ENCODE data around the gene PFDN6. TPM values are rescaled to one million over a fixed set of nuclear protein-coding genes. Genes with fewer than 3 reads are reported as not detected.

PFDN6 gene
- total RNA-seq, 4 donors from 2014 or later: 13.6 to 33.5 (median 21.6) TPM

DNA sequence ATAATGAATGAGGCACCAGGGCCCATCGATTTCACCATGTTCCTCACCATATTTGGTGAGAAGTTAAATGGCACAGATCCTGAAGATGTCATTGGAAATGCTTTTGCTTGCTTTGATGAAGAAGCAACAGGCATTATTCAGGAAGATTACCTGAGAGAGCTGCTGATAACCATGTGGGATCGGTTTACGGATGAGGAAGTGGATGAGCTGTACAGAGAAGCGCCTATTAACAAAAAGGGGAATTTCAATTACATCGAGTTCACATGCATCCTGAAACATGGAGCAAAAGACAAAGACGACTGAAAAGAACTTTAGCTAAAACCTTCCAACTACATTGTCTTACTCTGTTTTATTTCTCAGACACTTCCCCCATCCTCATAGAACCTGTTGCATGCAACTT lies 49.8 kb downstream of the PFDN6 start:
- DNase-seq: no peak
- Histone ChIP-seq H3K27me3 (no peaks in the 10 kb centered on the region), H3K4me3 (no peak overlapping the region), H3K9me3 (no peaks in the 10 kb centered on the region), H3K27ac (no peak overlapping the region), H3K36me3 (no peaks in the 10 kb centered on the region), H3K4me1 (no peaks in the 10 kb centered on the region)
- TF ChIP-seq POLR2A (IDR thresholded peaks at IDR 0.05): no peak
- no peak for TF ChIP-seq CTCF (IDR thresholded peaks at IDR 0.05)
- intact Hi-C loops (cut with DNase I; ENCODE audit: low total_unique reads): no loop called here

Small RNA genes within 50 kb of the gene (microRNA-seq; reads per million reads assigned to microRNA genes)
- gene MIR6834 (ENCODE audit: borderline microRNAs expressed, borderline replicate concordance) (not detected), gene MIR6873 (ENCODE audit: borderline microRNAs expressed, borderline replicate concordance) (not detected)

Other genes with a start within 250 kb of the PFDN6 start
- gene HLA-DPA1, start 216.0 kb upstream of the PFDN6 start, total RNA-seq: 100 to 1,000 TPM in 2 of 4 donors, 10 to 100 TPM in 2; 48.0 to 187 (median 135) TPM
- gene HLA-DPB1, start 213.6 kb upstream of the PFDN6 start, total RNA-seq: 100 to 1,000 TPM in 1 of 4 donors, 10 to 100 TPM in 3; 19.8 to 108 (median 43.6) TPM
- 1 to 10 TPM in 2 of 4 donors, under 1 TPM in 2; under 0.01 to 2.6 (median 1.0) TPM for gene COL11A2, start 97.1 kb upstream of the PFDN6 start, total RNA-seq
- 10 to 100 TPM; 28.6 to 71.0 (median 34.0) TPM for gene RXRB, start 88.9 kb upstream of the PFDN6 start, total RNA-seq
- 10 to 100 TPM; 53.8 to 87.8 (median 57.5) TPM for gene SLC39A7, start 88.7 kb upstream of the PFDN6 start, total RNA-seq
- 10 to 100 TPM in 1 of 4 donors, 1 to 10 TPM in 2, not detected in 1; 2.6 to 11.3 (median 5.8) TPM for gene HSD17B8, start 84.9 kb upstream of the PFDN6 start, total RNA-seq
- gene RING1, start 81.1 kb upstream of the PFDN6 start, total RNA-seq: 10 to 100 TPM in 3 of 4 donors, 1 to 10 TPM in 1; 1.8 to 66.9 (median 30.1) TPM
- 10 to 100 TPM; 12.8 to 58.4 (median 37.5) TPM for gene VPS52, start 17.7 kb upstream of the PFDN6 start, total RNA-seq
- 1,000 to 10,000 TPM; 2,386 to 5,510 (median 4,061) TPM for gene RPS18, start 17.5 kb upstream of the PFDN6 start, total RNA-seq
- gene B3GALT4, start 12.5 kb upstream of the PFDN6 start, total RNA-seq: 10 to 100 TPM in 3 of 4 donors, 1 to 10 TPM in 1; 5.5 to 15.9 (median 14.3) TPM
- gene WDR46, start 362 bp upstream of the PFDN6 start, total RNA-seq: 10 to 100 TPM; 17.9 to 60.3 (median 31.7) TPM
- gene RGL2, start 9.3 kb downstream of the PFDN6 start, total RNA-seq: 100 to 1,000 TPM in 1 of 4 donors, 10 to 100 TPM in 3; 34.4 to 118 (median 36.0) TPM
- gene TAPBP, start 24.5 kb downstream of the PFDN6 start, total RNA-seq: 10 to 100 TPM; 17.6 to 83.9 (median 41.4) TPM
- gene ZBTB22, start 28.1 kb downstream of the PFDN6 start, total RNA-seq: 10 to 100 TPM in 2 of 4 donors, 1 to 10 TPM in 2; 3.8 to 31.3 (median 16.0) TPM
- gene DAXX, start 33.4 kb downstream of the PFDN6 start, total RNA-seq: 100 to 1,000 TPM in 1 of 4 donors, 10 to 100 TPM in 3; 18.2 to 120 (median 32.3) TPM
- gene KIFC1, start 102.2 kb downstream of the PFDN6 start, total RNA-seq: 10 to 100 TPM in 1 of 4 donors, 1 to 10 TPM in 1, not detected in 2; 1.8 to 20.0 TPM
- gene PHF1, start 121.4 kb downstream of the PFDN6 start, total RNA-seq: 100 to 1,000 TPM in 1 of 4 donors, 10 to 100 TPM in 3; 10.5 to 147 (median 35.3) TPM
- gene CUTA, start 128.5 kb downstream of the PFDN6 start, total RNA-seq: 100 to 1,000 TPM in 1 of 4 donors, 10 to 100 TPM in 3; 10.8 to 135 (median 72.7) TPM
- 10 to 100 TPM; 11.5 to 67.6 (median 14.4) TPM for gene SYNGAP1, start 130.5 kb downstream of the PFDN6 start, total RNA-seq
- 10 to 100 TPM in 1 of 4 donors, 1 to 10 TPM in 1, under 1 TPM in 2; under 0.01 to 12.0 (median 4.7) TPM for gene ZBTB9, start 165.0 kb downstream of the PFDN6 start, total RNA-seq

Data from uterus (tissue), 4 donors.